Nephron (organoid): Measurements from ENCODE around the gene YPEL4.
"Not testable (repeated sequence)": the region's sequence is repeated elsewhere in the genome, so short reads cannot be mapped to it uniquely, and the experiment has no call there.

Source experiments
- H3K27ac Mint-ChIP-seq, 3 experiments: 2 replicates each; pipeline ENCODE4 v1.8.0; 2020; ENCODE audit warnings: mixed read lengths in 3 of 3, mild to moderate bottlenecking in 2 of 3, moderate library complexity in 1 of 3
- H3K27me3 Mint-ChIP-seq: 2 replicates; pipeline ENCODE4 v1.8.0; 2021; ENCODE audit warnings: low read depth, mild to moderate bottlenecking, moderate library complexity, mixed read lengths
- H3K36me3 Mint-ChIP-seq: 2 replicates; pipeline ENCODE4 v1.8.0; 2020; ENCODE audit warnings: low read depth, mixed read lengths
- H3K4me1 Mint-ChIP-seq: 2 replicates; pipeline ENCODE4 v1.8.0; 2020; ENCODE audit warnings: mixed read lengths
- H3K4me3 Mint-ChIP-seq, 3 experiments: 2 replicates each; pipeline ENCODE4 v1.8.0; 2020; ENCODE audit warnings: mild to moderate bottlenecking in 3 of 3, mixed read lengths in 3 of 3, moderate library complexity in 2 of 3
- H3K9me3 Mint-ChIP-seq: 2 replicates; pipeline ENCODE4 v1.8.0; 2020; ENCODE audit warnings: mixed read lengths
- TF ChIP-seq, protein P1 (sequence below), 3 experiments: fragments of 200-600 bp; sonication (generic); IDR thresholded peaks; one replicate each; pipeline ENCODE4 v1.5.0; 2021; ENCODE audit warnings: antibody characterized with exemption in 3 of 3; ENCODE audit not compliant: unreplicated experiment in 3 of 3

Gene YPEL4

GRCh38 chr11:57653163-57653562 is 3.5 kb upstream of the YPEL4 start:
- no peaks in the 10 kb centered on the region for H3K9me3 Mint-ChIP-seq
- TF ChIP-seq, protein P1, sequence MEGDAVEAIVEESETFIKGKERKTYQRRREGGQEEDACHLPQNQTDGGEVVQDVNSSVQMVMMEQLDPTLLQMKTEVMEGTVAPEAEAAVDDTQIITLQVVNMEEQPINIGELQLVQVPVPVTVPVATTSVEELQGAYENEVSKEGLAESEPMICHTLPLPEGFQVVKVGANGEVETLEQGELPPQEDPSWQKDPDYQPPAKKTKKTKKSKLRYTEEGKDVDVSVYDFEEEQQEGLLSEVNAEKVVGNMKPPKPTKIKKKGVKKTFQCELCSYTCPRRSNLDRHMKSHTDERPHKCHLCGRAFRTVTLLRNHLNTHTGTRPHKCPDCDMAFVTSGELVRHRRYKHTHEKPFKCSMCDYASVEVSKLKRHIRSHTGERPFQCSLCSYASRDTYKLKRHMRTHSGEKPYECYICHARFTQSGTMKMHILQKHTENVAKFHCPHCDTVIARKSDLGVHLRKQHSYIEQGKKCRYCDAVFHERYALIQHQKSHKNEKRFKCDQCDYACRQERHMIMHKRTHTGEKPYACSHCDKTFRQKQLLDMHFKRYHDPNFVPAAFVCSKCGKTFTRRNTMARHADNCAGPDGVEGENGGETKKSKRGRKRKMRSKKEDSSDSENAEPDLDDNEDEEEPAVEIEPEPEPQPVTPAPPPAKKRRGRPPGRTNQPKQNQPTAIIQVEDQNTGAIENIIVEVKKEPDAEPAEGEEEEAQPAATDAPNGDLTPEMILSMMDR (IDR thresholded peaks at IDR 0.05; ENCODE audit: unreplicated experiment in 3 of 3): no peak
- peaks cover 2% of the 10 kb centered on the region for H3K27me3 Mint-ChIP-seq
- peaks cover under 1% of the 10 kb centered on the region for H3K36me3 Mint-ChIP-seq
- peaks cover 54% of the 10 kb centered on the region for H3K4me1 Mint-ChIP-seq
- peak overlapping the region in 2 of 3 experiments; percentile 5 to 24 for H3K4me3 Mint-ChIP-seq
- H3K27ac Mint-ChIP-seq: peak overlapping the region in 1 of 3 experiments; percentile 18

GRCh38 chr11:57652662-57653061 is 3.0 kb upstream of the YPEL4 start:
- peak overlapping the region in 1 of 3 experiments; percentile 5 for H3K4me3 Mint-ChIP-seq
- TF ChIP-seq, protein P1 (IDR thresholded peaks at IDR 0.05; ENCODE audit: unreplicated experiment in 3 of 3): no peak
- H3K9me3 Mint-ChIP-seq: no peaks in the 10 kb centered on the region
- no peaks in the 10 kb centered on the region for H3K36me3 Mint-ChIP-seq
- peaks cover 55% of the 10 kb centered on the region for H3K4me1 Mint-ChIP-seq
- H3K27ac Mint-ChIP-seq: peak overlapping the region in 1 of 3 experiments; percentile 18
- H3K27me3 Mint-ChIP-seq: peaks cover 7% of the 10 kb centered on the region

- not testable (repeated sequence) for H3K36me3 Mint-ChIP-seq, H3K27ac Mint-ChIP-seq, H3K4me3 Mint-ChIP-seq, H3K9me3 Mint-ChIP-seq, H3K27me3 Mint-ChIP-seq
- H3K4me1 Mint-ChIP-seq: peaks cover 56% of the 10 kb centered on the region
These were observed 2.5 kb upstream of the YPEL4 start for GRCh38 chr11:57652230-57652629.

DNA sequence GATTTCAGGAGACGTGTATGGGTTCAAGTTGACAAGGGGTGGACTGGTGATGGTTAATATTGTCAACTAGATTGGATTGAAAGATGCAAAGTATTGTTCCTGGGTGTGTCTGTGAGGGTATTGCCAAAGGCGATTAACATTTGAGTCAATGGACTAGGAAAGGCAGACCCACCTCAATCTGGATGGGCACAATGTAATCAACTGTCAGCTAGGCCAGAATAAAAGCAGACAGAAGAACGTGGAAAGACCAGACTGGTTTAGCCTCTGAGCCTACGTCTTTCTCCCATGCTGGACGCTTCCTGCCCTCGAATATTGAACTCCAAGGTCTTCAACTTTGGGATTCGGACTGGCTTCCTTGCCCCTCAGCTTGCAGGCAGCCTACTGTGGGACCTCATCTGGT is 1.7 kb upstream of the YPEL4 start:
- Mint-ChIP-seq H3K4me3 (peak overlapping the region in 1 of 3 experiments; percentile 24), H3K27ac (peak overlapping the region in 1 of 3 experiments; percentile 28), H3K4me1 (peaks cover 58% of the 10 kb centered on the region), H3K9me3 (no peaks in the 10 kb centered on the region), H3K27me3 (peaks cover 11% of the 10 kb centered on the region), H3K36me3 (no peaks in the 10 kb centered on the region)
- TF ChIP-seq, protein P1 (IDR thresholded peaks at IDR 0.05; ENCODE audit: unreplicated experiment in 3 of 3): no peak

DNA sequence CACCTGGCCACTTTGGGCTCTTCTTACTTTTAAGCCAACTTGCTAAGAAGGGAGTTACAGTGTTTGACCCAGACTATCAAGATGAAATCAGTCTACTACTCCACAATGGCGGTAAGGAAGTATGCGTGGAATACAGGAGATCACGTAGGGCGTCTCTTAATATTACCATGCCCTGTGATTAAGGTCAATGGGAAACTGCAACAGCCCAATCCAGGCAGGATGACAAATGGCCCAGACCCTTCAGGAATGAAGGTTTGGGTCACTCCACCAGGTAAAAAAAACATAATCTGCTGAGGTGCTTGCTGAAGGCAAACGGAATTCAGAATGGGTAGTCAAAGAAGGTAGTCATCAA is 1.0 kb upstream of the YPEL4 start:
- TF ChIP-seq, protein P1 (IDR thresholded peaks at IDR 0.05; ENCODE audit: unreplicated experiment in 3 of 3): no peak
- peaks cover 12% of the 10 kb centered on the region for H3K27me3 Mint-ChIP-seq
- H3K36me3 Mint-ChIP-seq: no peaks in the 10 kb centered on the region
- peak overlapping the region in 1 of 3 experiments; percentile 69 for H3K27ac Mint-ChIP-seq
- peaks cover 64% of the 10 kb centered on the region for H3K4me1 Mint-ChIP-seq
- peak overlapping the region in 1 of 3 experiments; percentile 55 for H3K4me3 Mint-ChIP-seq
- no peaks in the 10 kb centered on the region for H3K9me3 Mint-ChIP-seq

DNA sequence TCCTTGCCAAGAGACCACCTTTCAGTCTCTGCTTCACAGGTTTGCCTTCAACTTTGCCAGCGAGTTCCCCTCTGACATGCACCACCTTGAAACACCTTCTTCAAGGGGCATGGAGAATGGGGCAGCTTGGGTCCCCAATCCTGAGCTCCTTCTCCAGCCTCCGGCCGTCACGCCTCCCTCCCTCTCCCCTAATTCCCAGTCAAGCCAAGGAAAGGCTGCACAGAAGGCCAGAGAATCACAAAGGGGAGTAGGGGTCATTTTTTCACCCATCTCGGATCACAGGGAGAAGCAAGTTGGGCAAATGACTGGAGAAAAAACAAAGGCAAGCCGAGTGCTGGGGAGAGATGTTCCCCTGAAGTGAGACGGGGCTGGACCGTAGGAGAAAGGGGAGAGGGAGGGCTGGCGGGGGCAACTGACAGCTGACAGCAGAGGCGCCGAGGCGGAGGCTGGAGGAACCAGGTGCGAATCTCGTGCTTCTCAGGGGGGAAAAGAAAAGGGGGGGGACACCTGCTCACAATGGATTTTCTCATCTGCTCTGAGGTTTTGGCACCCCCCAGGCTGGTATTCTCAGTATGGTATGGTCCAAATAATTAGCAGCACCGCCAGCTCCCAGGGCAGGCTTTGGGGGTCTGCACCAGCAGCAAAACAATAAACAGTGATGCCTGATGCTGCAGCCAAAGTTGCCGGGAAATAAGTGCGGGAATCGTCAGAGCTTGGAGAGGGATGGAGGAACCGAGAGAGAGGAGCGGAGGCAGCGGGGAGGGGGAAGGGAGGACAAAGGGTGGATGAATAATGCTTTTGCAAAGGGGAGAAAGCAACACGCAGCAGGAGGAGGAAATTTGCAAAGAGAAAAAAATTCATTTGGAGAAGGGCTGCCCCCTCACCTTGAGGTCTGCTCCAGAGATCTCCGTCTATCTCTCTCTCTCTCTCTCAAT is 644 bp downstream of the YPEL4 start:
- Mint-ChIP-seq H3K4me3 (peak overlapping the region; percentile 81 to 84 (median 82)), H3K4me1 (peaks cover 77% of the 10 kb centered on the region), H3K9me3 (no peaks in the 10 kb centered on the region), H3K36me3 (no peaks in the 10 kb centered on the region), H3K27ac (peak overlapping the region; percentile 65 to 72 (median 69)), H3K27me3 (peaks cover 12% of the 10 kb centered on the region)
- TF ChIP-seq, protein P1 (IDR thresholded peaks at IDR 0.05; ENCODE audit: unreplicated experiment in 3 of 3): no peak
